Occipital lobe (tissue), 2 donors: ENCODE data around the gene TLX1. TPM values are rescaled to one million over a fixed set of nuclear protein-coding genes. Genes with fewer than 3 reads are reported as not detected.

Experiments
- DNase-seq: peaks from one replicate; lab custom pipeline; 2025; lab: John Stamatoyannopoulos, UW
- total RNA-seq: library from RNA; depleted of rRNA; stranded (reverse); fragments of >200 nt; gene quantifications from one replicate; pipeline ENCODE4 v1.2.3, GENCODE V29; 2014

Gene TLX1
- total RNA-seq, 1 donor from 2014 or later, result not detected

DNA sequence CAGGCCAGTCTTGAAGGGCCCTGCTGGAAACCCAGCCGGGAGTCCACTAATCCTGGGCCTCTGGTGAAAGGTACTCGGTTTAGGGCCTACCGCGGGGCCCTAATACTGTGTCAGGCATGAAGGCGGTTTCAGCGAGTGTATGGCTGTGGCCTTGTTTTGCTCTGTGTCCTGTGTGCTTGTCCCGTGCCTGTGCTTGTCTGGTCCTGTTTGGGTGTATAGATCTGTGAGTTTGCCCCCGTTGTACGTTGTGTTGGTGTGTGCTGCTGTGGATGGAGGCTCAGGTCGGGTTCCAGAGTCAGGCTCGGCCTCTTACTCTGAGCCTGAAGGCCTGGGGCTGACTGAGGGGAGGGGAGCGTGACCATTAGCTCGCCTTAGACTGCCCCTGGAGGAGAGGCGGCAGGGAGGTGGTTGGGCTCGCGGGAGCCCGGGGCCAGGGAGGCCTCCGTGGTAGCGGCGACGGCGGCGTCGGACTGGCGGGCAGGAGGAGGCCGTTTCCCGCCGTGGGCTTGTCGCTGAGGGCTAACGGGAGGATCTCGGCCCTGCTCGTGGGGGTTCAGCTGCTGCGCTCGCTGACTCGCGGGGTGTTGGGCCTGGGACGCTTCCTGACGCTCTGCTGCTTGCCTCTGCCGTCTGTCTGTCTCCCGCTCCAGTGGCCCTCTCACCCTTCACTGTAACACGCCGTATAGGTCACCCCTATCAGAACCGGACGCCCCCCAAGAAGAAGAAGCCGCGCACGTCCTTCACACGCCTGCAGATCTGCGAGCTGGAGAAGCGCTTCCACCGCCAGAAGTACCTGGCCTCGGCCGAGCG is 2.6 kb downstream of the TLX1 start:
- DNase-seq, result no peak

DNA sequence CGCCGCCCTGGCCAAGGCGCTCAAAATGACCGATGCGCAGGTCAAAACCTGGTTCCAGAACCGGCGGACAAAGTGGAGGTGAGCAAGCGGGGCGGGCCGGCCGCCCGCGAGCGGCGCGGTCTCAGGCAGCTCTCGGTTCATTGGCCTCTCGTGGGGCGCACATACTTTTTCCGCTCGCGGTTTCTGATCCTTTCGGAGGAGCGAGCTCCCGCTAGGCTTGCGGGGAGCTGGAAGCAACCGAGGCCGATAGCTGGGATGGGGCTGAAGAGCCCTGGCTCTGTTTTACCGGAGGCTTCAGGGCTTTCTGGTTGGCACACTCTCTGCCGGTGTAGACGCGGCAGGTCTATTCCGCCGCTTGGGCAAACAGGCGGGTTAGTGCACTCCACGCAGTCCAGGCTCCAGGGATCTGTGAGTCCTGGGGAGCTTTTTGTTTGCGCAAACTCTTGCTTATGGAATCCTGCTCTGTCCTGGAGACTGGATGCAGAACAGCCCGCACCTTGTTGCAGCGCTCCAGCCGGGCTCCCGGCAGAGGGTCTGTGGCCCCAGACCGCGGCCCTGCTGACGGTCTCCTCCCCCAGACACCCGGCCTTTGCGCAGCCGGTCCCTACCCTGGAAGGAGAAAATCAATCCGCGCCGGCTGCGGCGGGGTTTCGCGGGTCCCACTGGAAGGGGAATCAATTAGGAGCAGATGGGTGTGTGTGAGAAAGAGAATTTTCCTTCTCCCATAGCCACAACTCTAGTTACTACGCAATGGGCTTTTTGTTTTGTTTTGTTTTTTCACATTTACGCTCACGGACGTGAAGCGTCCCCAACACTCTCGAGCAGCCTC is 3.4 kb downstream of the TLX1 start:
- no peak for DNase-seq

DNA sequence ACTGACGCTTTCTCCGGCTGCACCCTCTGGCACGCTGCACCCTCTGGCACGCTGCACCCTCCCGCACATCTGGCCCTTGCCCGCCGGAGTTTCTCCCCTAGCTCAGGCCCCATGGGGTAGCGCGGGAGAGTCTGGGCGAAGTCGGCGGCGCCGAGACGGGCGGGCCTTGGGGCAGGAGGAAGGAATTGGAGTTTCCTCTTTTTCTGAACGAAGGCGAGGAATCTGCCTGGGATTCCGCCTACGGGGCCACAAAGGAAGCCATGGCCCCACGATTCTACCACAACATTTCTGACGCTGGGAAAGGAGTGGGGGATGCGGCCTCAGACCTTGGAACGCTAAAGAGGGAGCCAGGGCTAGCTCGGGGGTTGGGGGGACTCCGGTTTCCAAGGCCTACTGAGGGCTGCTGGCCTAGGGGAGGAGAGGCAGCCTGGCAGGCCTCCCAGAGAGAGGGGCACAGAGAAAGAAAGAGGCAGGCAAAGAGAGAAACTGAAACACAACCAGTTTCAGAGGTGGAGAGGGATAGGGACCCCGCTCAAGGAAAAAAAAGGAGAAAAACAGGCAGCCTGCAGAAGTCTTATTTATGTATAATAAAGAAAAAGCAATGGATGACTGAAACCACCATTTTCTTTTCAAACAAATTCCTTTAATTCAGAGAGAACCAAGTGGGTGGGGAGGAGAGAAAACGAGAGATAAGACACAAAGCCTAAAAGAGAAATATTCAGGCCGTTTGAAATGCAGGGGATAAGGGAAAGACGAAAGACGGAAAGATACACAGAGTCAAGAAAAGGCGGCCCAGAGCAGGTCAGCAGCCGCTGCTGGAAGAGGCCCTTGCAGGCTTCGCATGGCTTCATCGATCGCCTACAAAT is 4.3 kb downstream of the TLX1 start:
- no peak for DNase-seq

DNA sequence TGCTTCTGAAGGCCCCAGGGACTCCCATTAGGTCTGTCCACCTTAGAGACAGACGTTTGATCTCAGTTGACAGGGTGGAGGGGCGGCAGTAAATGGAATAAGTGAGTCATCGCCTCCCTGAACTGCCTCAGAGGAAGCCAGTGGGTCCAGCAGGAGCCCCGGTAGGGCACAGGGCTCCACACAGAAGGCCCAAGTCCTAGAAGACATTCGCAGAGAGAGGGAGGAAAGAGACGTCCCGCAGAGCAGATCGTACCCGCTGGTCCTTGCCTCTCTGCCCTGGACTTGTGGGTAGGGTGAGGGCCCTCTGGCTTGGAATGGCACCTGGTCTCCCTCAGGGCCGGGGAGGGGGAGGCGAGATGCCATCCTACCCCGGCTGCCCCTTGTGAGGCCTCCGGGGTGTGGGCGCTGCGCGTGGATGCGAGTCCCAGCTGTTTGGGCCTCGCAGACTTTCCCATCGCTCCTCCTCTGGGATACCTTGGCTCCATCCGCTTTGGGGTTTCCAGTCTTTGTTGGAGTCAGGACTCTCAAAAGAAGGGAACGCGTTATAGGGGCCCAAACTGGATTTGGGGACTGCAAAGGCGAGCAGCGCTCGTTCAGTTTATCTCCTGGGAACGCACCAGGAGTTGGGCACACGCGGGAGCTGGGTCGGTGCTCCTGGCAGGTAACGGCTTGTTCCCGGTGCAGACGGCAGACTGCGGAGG is 5.1 kb downstream of the TLX1 start:
- DNase-seq, result no peak

DNA sequence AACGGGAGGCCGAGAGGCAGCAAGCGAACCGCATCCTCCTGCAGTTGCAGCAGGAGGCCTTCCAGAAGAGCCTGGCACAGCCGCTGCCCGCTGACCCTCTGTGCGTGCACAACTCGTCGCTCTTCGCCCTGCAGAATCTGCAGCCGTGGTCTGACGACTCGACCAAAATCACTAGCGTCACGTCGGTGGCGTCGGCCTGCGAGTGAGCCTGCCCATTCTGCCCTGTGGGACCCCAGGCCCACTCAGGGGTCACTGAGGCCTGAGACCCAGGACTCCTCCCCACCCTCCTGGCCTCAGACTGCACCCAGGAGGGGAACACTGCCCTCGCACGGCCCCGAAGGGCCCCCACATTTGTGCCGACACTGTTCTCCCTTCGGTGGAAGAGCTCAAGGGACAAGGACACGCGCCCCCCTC is 5.6 kb downstream of the TLX1 start:
- no peak for DNase-seq

DNA sequence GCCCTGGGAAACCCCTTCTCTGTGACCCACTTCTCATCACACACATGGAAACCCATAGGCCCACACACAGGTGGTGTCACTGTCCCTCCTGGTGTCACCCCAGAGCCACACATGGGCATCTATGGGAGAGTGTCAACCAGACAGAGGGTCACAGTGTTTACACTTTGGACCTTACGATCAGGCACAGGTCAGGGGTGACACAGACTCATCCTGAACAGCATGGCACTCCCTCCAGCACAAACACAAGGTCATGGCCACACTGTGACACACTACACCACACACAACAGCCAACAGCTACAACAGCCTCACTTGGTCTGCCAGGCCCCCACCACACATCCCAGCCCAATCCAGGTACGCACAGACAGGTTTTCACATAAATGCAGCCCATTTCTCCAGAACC is 6.2 kb downstream of the TLX1 start:
- no peak for DNase-seq

DNA sequence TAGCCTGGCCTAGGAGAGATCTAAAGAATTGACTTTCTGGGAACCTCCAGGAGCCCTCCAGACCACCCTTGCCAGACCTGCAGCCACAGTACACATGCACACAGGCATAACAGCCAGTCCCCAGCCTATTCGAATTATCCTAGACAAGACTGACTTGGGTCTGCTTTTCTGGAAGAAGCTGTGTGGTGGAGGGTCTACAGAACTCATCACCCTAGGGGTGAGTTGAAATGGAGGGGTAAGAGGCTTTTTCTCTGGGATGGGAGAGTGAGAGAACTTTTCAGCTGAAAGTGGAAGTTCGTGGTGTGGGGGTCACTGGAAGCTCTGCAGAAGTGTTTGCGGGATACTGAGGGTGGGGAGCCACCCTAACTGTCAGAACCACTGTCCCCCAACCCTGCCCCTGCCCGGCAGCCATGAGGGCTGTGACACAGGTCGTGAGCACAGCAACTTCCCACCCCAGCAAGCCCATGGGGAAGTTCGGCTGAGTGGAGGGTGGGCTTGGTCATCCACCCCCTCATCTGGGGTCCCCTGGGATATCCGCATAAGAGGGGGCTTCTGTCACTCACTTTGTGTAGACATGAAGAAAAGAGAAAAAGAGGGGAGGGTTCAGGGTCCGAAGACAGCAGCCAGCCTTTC is 7.8 kb downstream of the TLX1 start:
- no peak for DNase-seq

DNA sequence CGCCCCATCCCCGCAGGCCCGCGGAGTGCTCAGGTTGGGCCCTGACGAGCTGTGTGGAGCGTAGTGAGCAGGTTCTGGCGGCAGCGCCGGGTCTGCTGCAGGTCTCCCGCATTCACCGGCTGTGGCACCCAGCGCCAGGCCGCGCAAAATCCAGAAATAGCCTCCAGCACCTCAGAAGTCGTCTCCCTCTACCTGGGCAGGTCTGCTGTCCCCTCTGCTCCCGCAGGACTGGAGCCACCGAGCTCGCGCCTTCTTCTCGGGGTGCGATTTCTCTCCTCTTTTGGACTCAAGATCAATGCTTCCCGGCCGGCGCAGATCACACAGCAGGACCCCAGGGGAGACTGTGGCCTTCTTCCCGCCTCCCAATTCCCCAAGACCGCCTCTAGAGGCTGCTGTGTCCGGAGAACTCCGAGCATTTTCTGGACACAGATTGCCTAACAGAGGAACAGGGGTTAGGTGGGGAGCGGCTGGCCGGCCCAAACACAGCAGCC is 8.4 kb downstream of the TLX1 start:
- DNase-seq, result no peak

DNA sequence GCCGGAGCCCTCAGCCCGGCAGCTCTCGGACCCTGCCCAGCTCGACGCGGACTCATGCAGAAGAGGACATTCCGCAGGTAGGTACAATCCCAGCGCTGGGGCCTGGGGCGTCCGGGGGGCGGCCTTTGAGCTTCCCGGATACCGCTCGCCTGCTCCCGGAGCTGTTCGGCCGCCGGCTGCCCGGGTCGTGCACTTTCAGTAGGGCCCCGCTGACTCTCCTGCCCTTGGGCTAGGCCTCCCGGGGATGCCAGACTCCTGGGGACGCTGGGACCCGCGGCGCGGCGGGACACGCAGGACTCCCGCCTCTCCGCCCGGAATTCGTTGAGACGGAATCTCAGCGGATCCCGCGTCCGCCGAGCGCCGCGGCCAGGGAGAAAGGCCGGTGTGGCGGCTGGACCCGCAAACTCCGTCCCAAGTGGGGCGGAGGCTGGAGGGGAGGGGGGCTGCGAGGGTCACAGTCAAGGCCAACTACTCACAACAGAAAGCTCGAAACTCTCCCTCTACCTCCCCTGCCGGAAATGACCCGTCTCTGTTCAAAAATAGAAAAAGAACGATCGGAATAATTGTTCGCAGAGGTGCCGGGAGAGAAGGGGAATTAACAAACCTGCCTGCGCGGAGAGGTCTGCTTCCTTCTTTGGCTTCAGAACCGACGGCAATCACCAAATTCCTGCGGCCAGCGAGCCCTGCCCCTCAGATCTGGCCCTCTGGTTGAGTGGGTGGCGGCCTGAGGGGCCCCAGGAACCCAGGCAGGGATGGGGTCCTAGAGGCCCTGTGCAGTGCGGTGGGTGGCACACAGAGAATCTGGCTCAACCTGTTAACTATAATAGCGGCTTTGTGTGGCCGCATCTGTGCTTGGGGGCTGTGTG is 9.2 kb downstream of the TLX1 start:
- no peak for DNase-seq

DNA sequence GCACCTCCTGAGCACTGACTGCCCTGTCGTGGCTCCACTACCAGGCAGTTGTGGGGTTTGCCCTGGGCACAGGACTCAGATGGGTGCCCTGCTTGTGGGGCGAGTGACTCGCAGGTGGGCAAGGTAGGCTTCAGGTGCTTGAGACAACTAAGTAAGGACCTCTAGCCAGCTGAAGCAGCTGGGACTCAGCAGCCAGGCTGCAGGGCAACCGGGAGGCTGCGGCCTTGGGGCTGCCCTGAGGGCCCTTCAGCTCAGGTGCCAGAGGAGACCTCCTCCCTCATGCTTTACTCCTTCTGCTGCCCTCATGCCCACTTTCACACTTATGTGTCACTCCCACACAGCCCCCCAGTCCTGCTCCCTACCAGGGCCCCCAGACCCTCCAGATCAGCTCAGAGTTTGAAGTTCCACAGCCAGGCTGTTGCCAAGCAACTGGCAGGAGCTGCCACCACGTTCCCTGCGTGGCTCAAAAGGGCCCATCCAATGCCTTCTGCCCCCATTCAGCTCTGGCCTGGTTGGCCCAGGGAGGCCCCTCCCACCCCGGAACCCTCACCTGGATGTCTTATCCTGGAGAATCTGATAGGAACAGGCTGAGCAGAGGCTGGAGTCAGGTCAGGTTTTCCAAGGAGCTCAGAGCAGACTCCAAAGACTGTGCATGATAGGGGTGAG is 10.0 kb downstream of the TLX1 start:
- no peak for DNase-seq

DNA sequence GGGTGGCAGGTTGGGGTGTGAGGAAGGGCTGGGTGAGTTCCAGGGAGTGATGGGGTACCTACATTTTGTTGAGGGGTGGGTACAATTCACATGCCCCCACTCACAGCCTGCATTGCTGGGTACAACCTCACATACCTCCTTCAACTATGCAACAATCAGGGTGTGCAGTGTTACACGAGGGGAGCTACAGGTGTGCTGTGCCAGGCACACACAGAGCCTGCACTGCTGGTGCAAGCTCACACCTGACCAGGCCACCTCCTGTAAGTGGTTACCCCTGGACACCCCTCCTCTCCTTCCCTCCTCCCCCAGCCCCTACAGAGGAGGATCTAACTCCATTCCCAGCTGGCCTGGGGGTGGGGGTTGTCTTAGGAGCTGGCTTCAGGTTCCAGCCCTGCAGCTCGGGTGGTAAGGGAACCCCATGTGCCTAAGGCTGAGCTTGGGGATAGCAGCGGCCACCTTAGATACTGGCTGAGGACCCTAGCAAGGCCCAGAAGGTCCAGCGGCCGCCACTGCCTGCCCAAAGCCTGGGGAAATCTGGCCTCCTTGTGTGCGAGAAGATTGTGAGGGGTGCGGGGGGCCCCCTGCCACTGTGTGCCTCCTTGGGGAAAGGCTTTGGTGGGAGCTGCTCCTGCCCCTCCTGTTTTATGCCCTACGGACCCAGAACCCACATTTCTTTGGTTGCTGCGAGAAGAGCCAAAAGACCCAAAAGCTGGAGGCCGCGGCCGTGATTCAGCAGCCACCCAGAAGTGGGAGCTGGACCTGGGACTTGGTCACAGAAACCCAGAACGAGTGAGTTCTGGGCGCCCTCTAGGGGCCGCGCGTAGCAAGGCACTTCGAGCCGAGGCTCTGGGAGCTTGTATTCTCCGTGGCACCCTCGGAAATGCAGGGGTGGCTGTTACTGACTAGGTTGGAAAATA is 10.8 kb downstream of the TLX1 start:
- DNase-seq, result peak; percentile 45

DNA sequence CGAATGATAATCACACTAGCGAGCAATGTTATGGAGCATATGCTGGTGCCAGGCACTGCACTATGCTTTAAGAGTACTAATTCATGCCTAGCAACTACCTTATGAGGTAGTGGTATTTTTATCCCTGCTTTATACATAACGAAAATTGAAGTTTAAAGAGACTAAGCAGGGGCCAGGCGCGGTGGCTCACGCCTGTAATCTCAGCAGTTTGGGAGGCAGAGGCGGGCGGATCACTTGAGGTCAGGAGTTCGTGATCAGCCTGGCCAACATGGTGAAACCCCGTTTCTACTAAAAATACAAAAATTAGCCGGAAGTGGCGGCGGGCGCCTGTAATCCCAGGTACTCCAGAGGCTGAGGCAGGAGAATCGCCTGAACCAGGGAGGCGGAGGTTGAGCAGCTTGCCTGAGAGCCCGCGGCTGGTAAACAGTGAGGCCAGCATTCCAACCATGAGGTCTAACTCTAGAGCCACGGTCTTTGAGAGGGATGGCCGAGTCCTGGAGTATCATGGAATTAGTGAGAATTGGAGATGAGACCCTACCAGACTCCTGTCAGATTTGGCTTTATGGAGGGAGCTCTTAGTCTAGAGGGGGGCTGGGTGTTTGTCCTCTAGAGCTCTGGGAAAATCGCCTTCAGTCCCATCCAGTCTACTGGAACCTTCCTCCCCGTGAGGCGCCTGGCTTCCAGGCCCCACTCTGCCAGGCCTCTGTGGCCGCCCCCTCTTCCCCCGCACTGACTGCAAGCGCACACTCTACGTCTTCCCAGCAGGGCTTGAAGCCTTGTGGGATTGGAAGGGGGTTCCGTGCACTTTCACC is 11.6 kb downstream of the TLX1 start:
- DNase-seq, result no peak

DNA sequence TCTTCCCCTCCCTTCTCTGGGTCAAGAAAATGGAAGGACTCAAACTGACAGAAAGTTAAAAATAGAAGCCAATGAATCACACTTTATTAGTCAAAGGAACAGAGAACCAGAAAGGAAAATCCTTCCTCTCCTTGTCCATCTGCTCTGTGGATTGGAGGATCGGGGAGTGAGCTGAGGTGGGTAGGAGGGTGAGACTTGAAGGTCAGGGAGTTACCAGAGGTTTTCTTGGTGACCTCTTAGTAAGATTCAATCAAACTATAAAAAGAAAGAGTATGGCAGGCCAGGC is 12.2 kb downstream of the TLX1 start:
- no peak for DNase-seq

DNA sequence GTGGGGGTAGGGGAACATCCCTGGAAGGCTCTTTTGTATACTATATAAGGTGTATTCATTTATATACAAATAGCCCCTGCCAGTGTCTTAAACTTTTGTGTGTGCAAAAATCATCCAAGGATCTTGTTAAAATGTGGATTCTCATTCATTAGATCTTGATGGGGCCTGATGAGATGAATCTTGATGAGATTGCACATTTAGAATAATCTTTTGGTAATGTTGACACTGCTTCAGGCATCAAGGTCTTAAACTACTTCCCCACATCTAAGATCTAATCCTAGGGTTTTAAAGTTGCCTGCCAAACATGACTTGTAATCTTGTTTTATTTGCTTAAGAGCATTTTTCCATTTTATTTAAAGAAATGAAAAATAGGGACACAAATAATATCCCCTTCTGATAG is 13.0 kb downstream of the TLX1 start:
- DNase-seq, result no peak

DNA sequence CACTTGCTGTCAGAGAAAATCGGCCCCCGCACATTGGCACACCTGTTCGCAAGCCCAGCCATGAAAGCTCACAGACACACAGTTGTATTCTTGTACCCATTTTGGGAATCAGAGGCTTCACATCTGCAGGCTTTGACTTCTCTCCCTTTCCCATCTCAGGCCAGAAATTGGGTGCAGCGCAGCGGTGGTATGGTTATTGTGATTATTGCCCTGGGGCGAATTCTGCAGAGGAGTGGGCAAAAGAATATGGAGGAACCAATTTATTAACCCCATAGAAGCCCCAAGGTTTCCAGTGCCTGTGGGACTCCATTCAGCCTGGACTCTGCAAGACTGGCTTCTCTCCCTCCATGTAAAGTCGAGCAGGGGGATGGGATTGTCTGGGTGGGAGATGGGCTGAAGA is 14.0 kb downstream of the TLX1 start:
- DNase-seq, result no peak

DNA sequence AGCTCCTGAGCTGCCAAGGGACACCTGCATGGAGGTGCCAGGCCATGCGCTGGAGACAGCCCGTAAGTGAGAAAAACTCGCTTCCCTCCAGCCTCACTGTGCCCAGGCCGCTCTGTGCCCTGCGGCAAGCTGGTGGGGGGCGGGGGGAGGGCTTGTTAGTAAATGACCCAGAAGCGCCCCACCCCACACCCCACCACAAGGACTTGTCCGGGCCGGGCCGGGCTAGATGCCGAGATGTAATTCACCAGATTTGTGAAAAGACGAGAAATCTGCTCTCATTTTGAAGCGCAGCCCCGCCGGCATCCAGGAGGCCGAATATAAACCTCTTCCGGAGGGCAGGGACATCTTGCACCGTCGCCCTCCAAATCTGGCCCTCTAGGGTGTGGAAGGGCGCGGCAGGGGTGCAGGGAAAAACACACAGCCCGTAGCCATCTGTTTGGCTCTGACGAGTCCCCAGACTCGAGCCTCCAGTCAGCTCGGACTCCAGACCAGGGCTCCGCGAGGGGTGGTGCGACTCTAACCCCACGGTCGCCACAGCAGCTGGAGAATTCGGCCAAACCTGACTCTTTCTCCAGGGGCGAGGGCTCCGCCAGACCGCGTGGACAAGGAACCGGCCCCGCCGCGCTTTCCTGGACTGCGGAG is 14.8 kb downstream of the TLX1 start:
- DNase-seq, result no peak
